Raji (cell line): Measurements from ENCODE around the gene REEP1.

Experiments
- POLR2A ChIP-seq: IDR thresholded peaks from 2 replicates; pipeline ENCODE4 v1.6.1; 2011; ENCODE audit warnings: low read depth, low read length, control low read depth; ENCODE audit not compliant: insufficient read depth

Gene REEP1

GRCh38 chr2:86194751-86195054 lies 142.7 kb downstream of the REEP1 start:
- no peak for TF ChIP-seq POLR2A

- TF ChIP-seq POLR2A: no peak
Measured at GRCh38 chr2:86193901-86194567, 143.4 kb downstream of the REEP1 start.

- no peak for TF ChIP-seq POLR2A
Measured at GRCh38 chr2:86189782-86190416, 147.5 kb downstream of the REEP1 start.

- TF ChIP-seq POLR2A: no peak
Measured at GRCh38 chr2:86186431-86186830, 151.0 kb downstream of the REEP1 start.

- no peak for TF ChIP-seq POLR2A
Measured at GRCh38 chr2:86185517-86186212, 151.8 kb downstream of the REEP1 start.

GRCh38 chr2:86176597-86176996 lies 160.8 kb downstream of the REEP1 start:
- no peak for TF ChIP-seq POLR2A

GRCh38 chr2:86175828-86176227 lies 161.6 kb downstream of the REEP1 start:
- TF ChIP-seq POLR2A: no peak

- TF ChIP-seq POLR2A: no peak
Measured at GRCh38 chr2:86174445-86174844, 163.0 kb downstream of the REEP1 start.

- no peak for TF ChIP-seq POLR2A
Measured at GRCh38 chr2:86172610-86173009, 164.8 kb downstream of the REEP1 start.

GRCh38 chr2:86171295-86171694 lies 166.1 kb downstream of the REEP1 start:
- TF ChIP-seq POLR2A: no peak

GRCh38 chr2:86170449-86170848 lies 167.0 kb downstream of the REEP1 start:
- no peak for TF ChIP-seq POLR2A
